Small intestine (tissue), 7 donors: Measurements from ENCODE around the gene CCDC178. TPM values are rescaled to one million over a fixed set of nuclear protein-coding genes. Genes with fewer than 3 reads are reported as not detected.

Source experiments
- DNase-seq, 2 donors: peaks; one replicate each; pipeline versions ENCODE4 v3.0.0 to v3.0.0-alpha.2; 2013
- FAIRE-seq: peaks from 2 replicates; lab custom pipeline; 2012; peaks lifted over from hg19 to GRCh38; lab: Jason Lieb, UNC
- H3K27ac ChIP-seq, 3 donors: one replicate each; pipeline ENCODE4 v1.5.1; 2013; ENCODE audit warnings: low read length in 2 of 3, mild to moderate bottlenecking in 2 of 3, control low read depth in 1 of 3, inconsistent platforms in 1 of 3, low read depth in 1 of 3, moderate library complexity in 1 of 3
- H3K27me3 ChIP-seq, 3 donors: one replicate each; pipeline ENCODE4 v1.6.1; 2013; ENCODE audit warnings: low read length in 3 of 3, inconsistent platforms in 1 of 3; ENCODE audit not compliant: control insufficient read depth in 3 of 3, insufficient read depth in 3 of 3
- H3K36me3 ChIP-seq, 3 donors: one replicate each; pipeline ENCODE4 v1.6.1; 2013; ENCODE audit warnings: low read length in 3 of 3, inconsistent platforms in 1 of 3, low read depth in 1 of 3, mild to moderate bottlenecking in 1 of 3, moderate library complexity in 1 of 3; ENCODE audit not compliant: control insufficient read depth in 3 of 3, insufficient read depth in 2 of 3
- H3K4me1 ChIP-seq, 3 donors: one replicate each; pipeline ENCODE4 v1.6.1; 2013; ENCODE audit warnings: low read length in 2 of 3, inconsistent platforms in 1 of 3, low read depth in 1 of 3, mild to moderate bottlenecking in 1 of 3, moderate library complexity in 1 of 3; ENCODE audit not compliant: control insufficient read depth in 3 of 3, insufficient read depth in 2 of 3
- H3K4me3 ChIP-seq, 3 donors: one replicate each; pipeline ENCODE4 v1.5.1; 2013; ENCODE audit warnings: low read length in 3 of 3, control low read depth in 1 of 3, inconsistent platforms in 1 of 3, low read depth in 1 of 3, mild to moderate bottlenecking in 1 of 3, moderate library complexity in 1 of 3
- H3K9me3 ChIP-seq, 2 donors: one replicate each; pipeline ENCODE4 v1.6.1; 2013; ENCODE audit warnings: low read depth in 1 of 2, low read length in 1 of 2; ENCODE audit not compliant: control insufficient read depth in 2 of 2, insufficient read depth in 1 of 2
- WGBS, 3 donors: extraction: QIAGEN DNeasy Blood & Tissue Kit; methylation state at CpG; one replicate each; pipeline ENCODE4 v1.1.7; 2013; 5-methylcytosine and 5-hydroxymethylcytosine counted together
- polyA plus RNA-seq, 4 donors: library from polyadenylated mRNA; stranded (reverse) in 3 of 4; unstranded in 1 of 4; fragments of 200-250 nt in 3 of 4; fragments of 120-200 nt in 1 of 4; gene quantifications; one replicate each; pipeline versions ENCODE4 v1.2.1 to v1.2.3, GENCODE V29; 2013
- donor health status: healthy with polysubstance abuse.
- donor health status: control.
- donor health status: control.
- donor health status: Bipolar disorder and iron deficiency.
- donor health status: healthy.

CCDC178 gene
- polyA plus RNA-seq, 4 donors = 0.45 to 0.52 TPM; not detected in 2

GRCh38 chr18:33288082-33288716 lies 152.3 kb downstream of the CCDC178 start:
- DNase-seq (no peak), FAIRE-seq (no peak)
- WGBS, 3 donors = 81 to 90% (median 89%) methylated on average over 3 of the region's 3 CpGs
- Histone ChIP-seq H3K27me3 (no peaks in the 10 kb centered on the region), H3K4me3 (no peak overlapping the region), H3K27ac (no peak overlapping the region), H3K9me3 (no peaks in the 10 kb centered on the region), H3K36me3 (no peaks in the 10 kb centered on the region), H3K4me1 (no peaks in the 10 kb centered on the region)

GRCh38 chr18:33282709-33283333 lies 157.7 kb downstream of the CCDC178 start:
- H3K4me3 ChIP-seq = no peak overlapping the region
- H3K4me1 ChIP-seq = no peaks in the 10 kb centered on the region
- no peaks in the 10 kb centered on the region for H3K27me3 ChIP-seq
- H3K27ac ChIP-seq = no peak overlapping the region
- no peaks in the 10 kb centered on the region for H3K36me3 ChIP-seq
- H3K9me3 ChIP-seq = no peaks in the 10 kb centered on the region
- no peak for FAIRE-seq
- no peak for DNase-seq
- WGBS, 3 donors = 69 to 79% (median 72%) methylated on average over 6 of the region's 6 CpGs

- FAIRE-seq (no peak), DNase-seq (no peak)
- 75 to 83% (median 79%) methylated on average over 7 of the region's 7 CpGs for WGBS, 3 donors
- H3K4me3 ChIP-seq = no peak overlapping the region
- H3K36me3 ChIP-seq = no peaks in the 10 kb centered on the region
- H3K9me3 ChIP-seq = no peaks in the 10 kb centered on the region
- H3K27ac ChIP-seq = no peak overlapping the region
- no peaks in the 10 kb centered on the region for H3K27me3 ChIP-seq
- H3K4me1 ChIP-seq = no peaks in the 10 kb centered on the region
Observed at GRCh38 chr18:33282142-33282541, 158.4 kb downstream of the CCDC178 start.

- Histone ChIP-seq H3K27ac (no peak overlapping the region), H3K36me3 (no peaks in the 10 kb centered on the region), H3K9me3 (no peaks in the 10 kb centered on the region), H3K27me3 (no peaks in the 10 kb centered on the region), H3K4me1 (no peaks in the 10 kb centered on the region), H3K4me3 (no peak overlapping the region)
- FAIRE-seq = no peak
- DNase-seq = no peak
Observed at GRCh38 chr18:33277431-33277830, 163.1 kb downstream of the CCDC178 start.

- H3K27me3 ChIP-seq = no peaks in the 10 kb centered on the region
- no peak overlapping the region for H3K27ac ChIP-seq
- H3K36me3 ChIP-seq = no peaks in the 10 kb centered on the region
- no peak for DNase-seq
- no peaks in the 10 kb centered on the region for H3K9me3 ChIP-seq
- no peaks in the 10 kb centered on the region for H3K4me1 ChIP-seq
- no peak overlapping the region for H3K4me3 ChIP-seq
- no peak for FAIRE-seq
Observed at GRCh38 chr18:33275843-33276242, 164.7 kb downstream of the CCDC178 start.

- DNase-seq (no peak), FAIRE-seq (no peak)
- WGBS, 3 donors = 11 to 42% (median 18%) methylated on average over 1 of the region's 1 CpG
- H3K9me3 ChIP-seq = no peaks in the 10 kb centered on the region
- no peak overlapping the region for H3K4me3 ChIP-seq
- no peaks in the 10 kb centered on the region for H3K27me3 ChIP-seq
- no peak overlapping the region for H3K27ac ChIP-seq
- no peaks in the 10 kb centered on the region for H3K4me1 ChIP-seq
- H3K36me3 ChIP-seq = no peaks in the 10 kb centered on the region
Observed at GRCh38 chr18:33270297-33270696, 170.2 kb downstream of the CCDC178 start.

- no peaks in the 10 kb centered on the region for H3K9me3 ChIP-seq
- H3K4me3 ChIP-seq = no peak overlapping the region
- H3K27ac ChIP-seq = no peak overlapping the region
- FAIRE-seq = no peak
- WGBS, 3 donors = 10 to 23% (median 21%) methylated on average over 2 of the region's 2 CpGs
- H3K36me3 ChIP-seq = no peaks in the 10 kb centered on the region
- no peaks in the 10 kb centered on the region for H3K27me3 ChIP-seq
- H3K4me1 ChIP-seq = no peaks in the 10 kb centered on the region
- DNase-seq = no peak
Observed at GRCh38 chr18:33269223-33269622, 171.3 kb downstream of the CCDC178 start.

- no peak overlapping the region for H3K4me3 ChIP-seq
- no peaks in the 10 kb centered on the region for H3K4me1 ChIP-seq
- H3K27me3 ChIP-seq = no peaks in the 10 kb centered on the region
- H3K27ac ChIP-seq = no peak overlapping the region
- H3K36me3 ChIP-seq = no peaks in the 10 kb centered on the region
- DNase-seq = no peak
- no peaks in the 10 kb centered on the region for H3K9me3 ChIP-seq
- 34 to 42% (median 41%) methylated on average over 1 of the region's 1 CpG for WGBS, 3 donors
- FAIRE-seq = no peak
Observed at GRCh38 chr18:33264566-33264965, 176.0 kb downstream of the CCDC178 start.

GRCh38 chr18:33239298-33239697 lies 201.2 kb downstream of the CCDC178 start:
- H3K4me1 ChIP-seq = no peaks in the 10 kb centered on the region
- no peaks in the 10 kb centered on the region for H3K27me3 ChIP-seq
- no peak for FAIRE-seq
- no peak overlapping the region for H3K4me3 ChIP-seq
- no peak for DNase-seq
- peaks cover 0 to 7% of the 10 kb centered on the region in 2 donors for H3K9me3 ChIP-seq
- H3K27ac ChIP-seq = no peak overlapping the region
- no peaks in the 10 kb centered on the region for H3K36me3 ChIP-seq
- 24 to 45% (median 25%) methylated on average over 1 of the region's 1 CpG for WGBS, 3 donors
